ENCODE results near the gene PAOX.
"Not testable (repeated sequence)": the region's sequence is repeated elsewhere in the genome, so short reads cannot be mapped to it uniquely, and the experiment has no call there.

Gene PAOX

GRCh38 chr10:133364645-133365431 lies 14.2 kb upstream of the PAOX start:
- DNase-seq (ENCODE audit: low read depth), result no peak

GRCh38 chr10:133365461-133366129 lies 13.5 kb upstream of the PAOX start:
- no peak for DNase-seq (ENCODE audit: low read depth)

- DNase-seq (ENCODE audit: low read depth), result no peak
Measured at GRCh38 chr10:133366130-133366478, 13.0 kb upstream of the PAOX start.

- no peak for DNase-seq (ENCODE audit: low read depth)
Measured at GRCh38 chr10:133366751-133367150, 12.3 kb upstream of the PAOX start.

- not testable (repeated sequence) for DNase-seq (ENCODE audit: low read depth)
Measured at GRCh38 chr10:133367461-133367860, 11.6 kb upstream of the PAOX start.

GRCh38 chr10:133368153-133368552 lies 10.9 kb upstream of the PAOX start:
- no peak for DNase-seq (ENCODE audit: low read depth)

GRCh38 chr10:133370030-133370786 lies 8.9 kb upstream of the PAOX start:
- DNase-seq (ENCODE audit: low read depth), result no peak

GRCh38 chr10:133372507-133372906 lies 6.6 kb upstream of the PAOX start:
- DNase-seq (ENCODE audit: low read depth), result no peak

GRCh38 chr10:133373174-133374090 lies 5.6 kb upstream of the PAOX start, which contains the start of gene ECHS1:
ECHS1 (minus strand) TSS chr10:133373354; CDS start chr10:133373333, 21 bp downstream.
- DNase-seq (ENCODE audit: low read depth), result peak; percentile 87

- DNase-seq (ENCODE audit: low read depth), result no peak
Measured at GRCh38 chr10:133375357-133376115, 3.5 kb upstream of the PAOX start.

- not testable (repeated sequence) for DNase-seq (ENCODE audit: low read depth)
Measured at GRCh38 chr10:133376183-133376582, 2.9 kb upstream of the PAOX start.

- DNase-seq (ENCODE audit: low read depth), result no peak
Measured at GRCh38 chr10:133377025-133377817, 1.8 kb upstream of the PAOX start.

- no peak for DNase-seq (ENCODE audit: low read depth)
Measured at GRCh38 chr10:133377818-133378250, 1.2 kb upstream of the PAOX start.

- peak; percentile 53 for DNase-seq (ENCODE audit: low read depth)
Measured at GRCh38 chr10:133378251-133379096, 588 bp upstream of the PAOX start.

GRCh38 chr10:133379801-133380666 lies 972 bp downstream of the PAOX start:
- no peak for DNase-seq (ENCODE audit: low read depth)

GRCh38 chr10:133381036-133381435 lies 2.0 kb downstream of the PAOX start:
- no peak for DNase-seq (ENCODE audit: low read depth)

- no peak for DNase-seq (ENCODE audit: low read depth)
Measured at GRCh38 chr10:133383551-133383950, 4.5 kb downstream of the PAOX start.

GRCh38 chr10:133384071-133384470 lies 5.0 kb downstream of the PAOX start:
- no peak for DNase-seq (ENCODE audit: low read depth)

All from iris pigment epithelial cell (primary cell).